ENCODE measurements around the gene SMARCC1.
"Not testable (repeated sequence)": the region's sequence is repeated elsewhere in the genome, so short reads cannot be mapped to it uniquely, and the experiment has no call there.

Gene SMARCC1

DNA sequence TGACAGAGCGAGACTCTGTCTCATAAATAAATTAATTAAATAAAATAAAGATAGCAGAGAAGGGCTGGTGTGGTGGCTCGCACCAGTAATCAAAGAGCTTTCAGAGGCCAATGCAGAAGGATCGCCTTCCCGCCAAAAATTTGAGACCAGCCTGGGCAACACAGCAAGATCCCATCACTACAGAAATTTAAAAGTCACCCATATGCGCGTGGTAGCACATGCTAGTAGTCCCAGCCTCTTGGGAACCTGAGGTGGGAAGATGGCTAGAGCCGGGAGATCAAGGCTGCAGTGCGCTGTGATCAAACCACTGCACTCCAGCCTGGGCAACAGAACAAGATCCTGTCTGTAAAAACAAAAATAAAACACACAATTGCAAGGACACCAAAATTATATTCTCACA, 9.6 kb downstream of the SMARCC1 start:
- DNase-seq (ENCODE audit: low read depth, low spot score) = no peak

DNA sequence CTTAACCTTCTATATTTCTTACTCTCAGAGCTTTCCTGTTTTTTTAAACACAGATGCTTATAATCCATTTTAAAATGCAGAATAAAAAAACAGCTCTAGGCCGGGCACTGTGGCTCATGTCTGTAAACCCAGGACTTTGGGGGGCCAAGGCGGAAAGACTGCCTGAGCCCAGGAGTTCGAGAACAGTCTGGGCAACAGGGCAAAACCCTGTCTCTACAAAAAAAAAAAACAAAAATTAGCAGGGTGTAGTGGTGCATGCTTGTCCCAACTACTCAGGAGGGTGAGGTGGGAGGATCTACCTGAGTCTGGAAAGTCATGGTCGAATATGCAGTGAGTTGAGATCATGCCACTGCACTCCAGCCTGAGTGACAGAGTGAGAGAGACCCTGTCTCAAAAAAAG, 15.5 kb downstream of the SMARCC1 start:
- no peak for DNase-seq (ENCODE audit: low read depth, low spot score)

DNA sequence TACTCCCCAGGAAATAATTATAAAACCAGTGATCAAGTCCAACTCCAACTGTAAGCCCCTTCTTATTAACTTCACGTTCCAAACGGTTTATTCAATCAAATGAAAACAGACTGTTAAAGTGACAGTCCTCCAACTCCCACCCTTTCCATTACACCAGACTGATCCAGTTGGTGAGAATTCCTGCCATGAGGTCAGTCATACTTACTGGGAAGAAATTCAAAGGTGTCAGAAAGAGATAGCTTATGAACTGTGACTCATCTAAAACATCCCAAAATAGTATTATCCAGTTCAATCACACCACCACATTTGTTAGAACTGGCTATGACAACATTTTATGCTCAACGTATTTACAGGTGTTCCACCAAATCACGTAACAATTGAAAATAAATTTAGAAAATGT, 19.5 kb downstream of the SMARCC1 start:
- DNase-seq (ENCODE audit: low read depth, low spot score) = no peak

- no peak for DNase-seq (ENCODE audit: low read depth, low spot score)
These were observed 20.6 kb downstream of the SMARCC1 start for GRCh38 chr3:47761046-47761445.

DNA sequence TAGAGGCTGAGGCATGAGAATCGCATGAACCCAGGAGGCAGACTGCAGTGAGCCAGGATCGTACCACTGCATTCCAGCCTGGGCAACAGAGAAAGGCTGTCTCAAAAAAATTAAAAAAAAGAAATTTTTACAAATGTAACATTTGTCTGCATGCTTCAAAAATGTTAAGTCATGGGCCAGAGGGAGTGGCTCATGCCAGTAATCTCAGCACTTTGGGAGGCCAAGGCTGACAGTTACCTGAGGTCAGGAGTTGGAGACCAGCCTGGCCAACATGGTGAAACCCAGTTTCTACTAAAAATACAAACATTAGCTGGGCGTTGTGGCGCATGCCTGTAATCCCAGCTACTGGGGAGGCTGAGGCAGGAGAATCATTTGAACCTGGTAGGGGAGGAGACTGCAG, 21.5 kb downstream of the SMARCC1 start:
- not testable (repeated sequence) for DNase-seq (ENCODE audit: low read depth, low spot score)

GRCh38 chr3:47758261-47759025, 23.2 kb downstream of the SMARCC1 start:
- no peak for DNase-seq (ENCODE audit: low read depth, low spot score)

DNA sequence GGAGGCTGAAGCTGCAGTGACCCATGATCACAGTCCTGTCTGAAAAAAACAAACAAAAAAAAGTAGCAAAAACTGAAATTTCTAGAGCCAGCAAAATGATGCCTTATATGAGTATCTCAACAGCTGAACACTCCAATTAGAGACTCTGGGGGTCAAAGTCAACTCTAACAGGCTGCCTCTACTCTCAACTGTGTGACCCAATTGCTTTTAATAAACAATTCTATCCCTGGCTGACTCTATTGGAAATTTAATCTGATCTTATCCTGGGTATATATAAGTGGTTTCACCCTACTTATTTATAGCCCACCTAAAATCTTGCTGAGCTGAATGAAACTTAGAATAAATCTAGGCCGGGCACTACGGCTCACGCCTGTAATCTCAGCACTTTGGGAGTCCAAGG, 29.0 kb downstream of the SMARCC1 start:
- DNase-seq (ENCODE audit: low read depth, low spot score) = no peak

- DNase-seq (ENCODE audit: low read depth, low spot score) = not testable (repeated sequence)
These were observed 30.8 kb downstream of the SMARCC1 start for GRCh38 chr3:47750811-47751354.

DNA sequence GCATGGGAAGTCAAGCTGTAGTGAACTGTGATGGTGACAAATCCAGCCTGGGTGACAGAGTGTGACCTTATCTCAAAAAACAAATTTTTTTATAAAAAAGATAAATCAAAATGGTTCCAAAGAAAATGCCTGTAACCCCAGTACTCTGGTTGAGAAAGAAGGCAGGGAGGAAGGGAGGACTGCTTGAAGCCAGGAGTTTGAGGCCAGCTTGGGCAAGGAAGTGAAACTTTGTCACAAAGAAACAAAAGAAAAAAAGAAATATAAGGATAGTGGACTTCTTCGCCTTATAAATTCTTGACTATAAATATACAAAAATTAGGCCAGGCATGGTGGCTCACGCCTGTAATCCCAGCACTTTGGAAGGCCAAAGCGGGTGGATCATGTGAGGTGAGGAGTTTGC, 34.1 kb downstream of the SMARCC1 start:
- no peak for DNase-seq (ENCODE audit: low read depth, low spot score)

GRCh38 chr3:47746264-47746663, 35.4 kb downstream of the SMARCC1 start:
- no peak for DNase-seq (ENCODE audit: low read depth, low spot score)

- no peak for DNase-seq (ENCODE audit: low read depth, low spot score)
These were observed 37.8 kb downstream of the SMARCC1 start for GRCh38 chr3:47743855-47744254.

GRCh38 chr3:47743352-47743751, 38.3 kb downstream of the SMARCC1 start:
- DNase-seq (ENCODE audit: low read depth, low spot score) = not testable (repeated sequence)

- DNase-seq (ENCODE audit: low read depth, low spot score) = no peak
These were observed 39.8 kb downstream of the SMARCC1 start for GRCh38 chr3:47741925-47742324.

DNA sequence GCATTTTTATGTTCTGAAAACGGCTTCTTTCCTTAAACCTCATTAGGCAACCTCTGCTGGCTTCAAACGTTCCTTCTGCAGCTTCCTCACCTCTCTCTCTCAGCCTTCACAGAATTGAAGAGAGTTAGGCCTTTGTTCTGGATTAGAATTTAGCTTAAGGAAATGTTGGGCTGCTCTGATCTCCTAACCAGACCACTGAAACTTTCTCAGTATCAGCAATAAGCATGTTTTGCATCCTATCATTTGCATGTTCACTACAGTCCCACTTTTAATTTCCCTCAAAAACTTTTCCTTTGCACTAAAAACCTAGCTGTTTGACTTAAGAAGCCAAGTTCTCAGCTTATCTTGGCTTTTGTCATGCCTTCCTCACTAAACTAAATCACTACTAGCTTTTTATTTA, 49.5 kb downstream of the SMARCC1 start:
- no peak for DNase-seq (ENCODE audit: low read depth, low spot score)

DNA sequence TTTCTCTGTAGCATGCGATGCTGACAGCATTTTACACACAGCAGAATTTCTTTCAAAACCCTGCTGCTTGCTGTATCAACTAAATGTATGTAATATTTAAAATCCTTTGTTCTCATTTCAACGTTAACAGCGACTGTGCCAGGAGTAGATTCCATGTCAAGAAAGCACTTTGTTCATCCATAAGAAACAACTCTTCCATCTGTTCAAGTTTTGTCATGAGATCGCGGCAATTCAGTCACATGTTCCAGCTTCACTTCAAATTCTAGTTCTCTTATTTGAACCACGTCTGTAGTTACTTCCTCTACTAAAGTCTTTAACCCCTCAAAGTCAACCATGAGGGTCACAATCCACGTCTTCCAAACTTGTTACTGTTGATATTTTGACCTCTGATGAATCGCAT, 50.6 kb downstream of the SMARCC1 start:
- no peak for DNase-seq (ENCODE audit: low read depth, low spot score)

DNA sequence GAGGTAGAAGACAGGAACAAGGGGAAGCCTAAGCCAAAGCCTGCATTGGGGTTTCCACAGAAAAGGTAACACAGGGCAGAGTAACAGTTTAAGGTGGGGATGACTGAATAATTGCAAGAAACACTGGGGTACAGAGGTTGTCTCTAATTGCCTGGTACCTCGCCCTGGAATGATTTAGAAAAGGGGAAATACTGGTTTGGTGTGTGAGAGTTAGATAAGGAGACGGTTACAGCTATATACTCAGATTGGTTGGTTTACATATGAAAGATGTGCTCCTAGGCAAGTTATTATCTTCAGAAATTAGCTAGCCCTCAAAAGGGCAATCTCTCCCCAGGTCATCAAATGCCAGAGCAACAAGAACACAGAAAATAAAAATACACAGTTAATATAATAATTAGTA, 58.8 kb downstream of the SMARCC1 start:
- no peak for DNase-seq (ENCODE audit: low read depth, low spot score)

DNA sequence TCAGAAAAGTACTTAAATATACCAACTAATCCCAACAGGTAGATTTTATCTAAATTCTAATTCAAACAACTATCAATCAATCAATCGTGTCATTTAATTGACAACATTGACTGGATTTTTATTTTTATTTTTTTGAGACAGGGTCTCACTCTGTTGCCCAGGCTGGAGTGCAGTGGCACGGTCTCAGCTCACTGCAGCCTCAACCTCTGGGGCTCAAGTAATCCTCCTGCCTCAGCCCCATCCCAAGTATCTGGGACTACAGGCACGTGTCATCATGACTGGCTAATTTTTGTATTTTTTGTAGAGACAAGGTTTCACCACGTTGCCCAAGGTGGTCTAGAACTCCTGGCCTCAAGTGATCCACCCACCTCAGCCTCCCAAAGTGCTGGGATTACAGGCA, 64.2 kb downstream of the SMARCC1 start:
- not testable (repeated sequence) for DNase-seq (ENCODE audit: low read depth, low spot score)

DNA sequence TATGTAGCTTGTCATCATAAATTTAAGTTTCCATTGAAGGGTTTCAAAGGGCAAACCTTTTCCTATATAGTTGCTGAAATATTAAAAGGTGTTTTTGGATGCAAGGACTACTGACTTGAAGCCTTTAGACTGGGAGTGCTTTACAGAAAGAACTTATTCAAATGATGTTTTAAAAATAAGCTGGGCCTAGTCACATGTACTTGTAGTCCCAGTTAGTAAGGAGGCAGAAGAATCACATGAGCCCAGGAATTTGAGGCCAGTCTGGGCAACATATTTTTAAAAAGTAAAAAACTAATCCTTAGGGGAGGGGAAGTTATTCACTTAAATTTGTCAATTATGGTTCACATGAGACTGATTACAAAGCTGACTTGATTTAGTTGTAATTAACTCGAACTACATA, 65.0 kb downstream of the SMARCC1 start:
- no peak for DNase-seq (ENCODE audit: low read depth, low spot score)

- DNase-seq (ENCODE audit: low read depth, low spot score) = no peak
These were observed 65.8 kb downstream of the SMARCC1 start for GRCh38 chr3:47715928-47716327.

GRCh38 chr3:47714606-47715005, 67.1 kb downstream of the SMARCC1 start:
- no peak for DNase-seq (ENCODE audit: low read depth, low spot score)

DNA sequence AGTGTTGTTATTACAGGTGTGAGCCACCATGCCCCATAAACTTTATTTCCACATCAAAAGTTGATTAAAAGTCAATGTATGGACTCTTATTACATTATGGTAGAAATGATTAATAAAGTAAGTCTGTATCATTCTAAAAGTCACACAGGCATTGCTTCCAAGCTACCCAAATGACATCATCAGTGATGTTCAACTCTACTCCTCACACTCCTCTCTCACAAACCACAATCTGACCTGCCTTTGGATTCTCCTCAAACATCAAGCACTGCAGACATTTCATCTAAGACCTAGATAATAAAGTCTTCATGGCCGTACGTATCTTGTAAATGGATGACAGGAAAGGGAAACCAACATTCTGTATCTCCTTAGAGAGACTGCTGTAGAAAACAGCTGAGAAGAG, 68.0 kb downstream of the SMARCC1 start:
- DNase-seq (ENCODE audit: low read depth, low spot score) = no peak

DNA sequence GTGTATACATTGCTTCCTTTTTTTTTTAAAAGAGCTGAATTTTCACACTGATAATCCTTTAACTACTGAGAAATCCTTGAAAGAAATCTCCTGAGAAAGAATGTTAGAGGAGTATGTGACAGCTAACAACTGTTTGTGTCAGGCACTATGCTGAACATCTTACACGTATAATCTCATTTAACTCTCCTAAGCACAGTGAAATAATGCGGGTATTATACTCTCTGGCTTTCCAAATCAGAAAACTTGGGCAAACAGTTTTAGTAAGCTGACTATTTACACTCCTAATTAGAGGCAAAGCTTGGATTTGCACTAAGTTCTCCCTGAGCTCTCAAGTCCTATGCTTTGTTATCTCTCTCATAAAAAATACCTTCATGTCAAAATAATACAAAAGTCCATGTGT, 69.3 kb downstream of the SMARCC1 start:
- no peak for DNase-seq (ENCODE audit: low read depth, low spot score)

DNA sequence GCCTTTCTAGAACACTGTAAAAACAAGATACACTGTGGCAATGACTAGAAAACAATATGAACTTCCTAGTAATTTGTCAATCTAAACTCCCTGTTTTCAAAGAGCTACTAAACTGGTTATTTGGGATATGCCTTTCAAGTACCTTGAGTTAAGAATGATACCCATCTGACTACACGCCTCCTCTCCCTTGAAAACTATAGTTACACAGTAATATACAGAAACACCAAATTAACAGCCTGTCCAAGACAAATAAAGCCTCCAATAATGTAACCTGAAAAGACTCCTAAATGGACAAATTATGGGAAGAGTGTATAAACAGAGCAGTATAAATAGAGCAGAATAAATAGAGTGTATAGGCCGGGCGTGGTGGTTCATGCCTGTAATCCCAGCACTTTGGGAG, 70.1 kb downstream of the SMARCC1 start:
- DNase-seq (ENCODE audit: low read depth, low spot score) = no peak

DNA sequence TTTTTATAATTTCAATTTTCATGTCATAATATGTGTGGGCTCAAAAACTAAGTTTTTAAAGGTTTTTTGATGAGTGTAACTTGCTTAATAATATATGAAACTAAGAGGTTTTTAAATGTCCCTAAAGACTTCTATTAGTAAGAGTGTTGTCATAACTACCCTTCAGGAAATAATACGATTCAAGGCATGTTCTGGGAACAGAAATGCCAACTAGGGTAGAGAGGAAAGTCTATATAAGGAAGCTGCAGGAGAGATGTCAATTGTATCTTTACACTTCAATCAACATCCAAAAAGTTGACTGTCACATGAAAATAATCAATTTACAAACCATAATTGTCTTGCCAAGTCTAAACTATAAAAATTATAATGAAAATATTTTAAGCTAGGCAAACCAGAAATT, 76.3 kb downstream of the SMARCC1 start:
- no peak for DNase-seq (ENCODE audit: low read depth, low spot score)

Measured in iPS DF 19.7 (cell line).